ENCODE measurements around the gene CLEC16A. TPM values are rescaled to one million over a fixed set of nuclear protein-coding genes. Genes with fewer than 3 reads are reported as not detected.

The CLEC16A gene
- total and polyA plus RNA-seq, 7 experiments from 2014 or later, result 14.7 to 38.2 (median 31.8) TPM

GRCh38 chr16:11151885-11152629 is 207.7 kb downstream of the CLEC16A start:
- no peak overlapping the region for H3K4me3 Mint-ChIP-seq
- Histone ChIP-seq H3K27me3 (ENCODE audit: control insufficient read depth in 2 of 2, insufficient read depth in 2 of 2, low read length in 2 of 2) (no peaks in the 10 kb centered on the region), H3K27ac (ENCODE audit: low read depth, low read length) (no peak overlapping the region), H3K9me3 (ENCODE audit: control insufficient read depth in 2 of 3, low read length in 3 of 3) (no peaks in the 10 kb centered on the region), H3K36me3 (ENCODE audit: control insufficient read depth in 2 of 3, insufficient read depth in 3 of 3, low read length in 3 of 3) (no peaks in the 10 kb centered on the region), H3K4me1 (ENCODE audit: control insufficient read depth in 2 of 2, insufficient read depth in 2 of 2, low read length in 2 of 2) (no peaks in the 10 kb centered on the region), H3K4me3 (ENCODE audit: low read length) (no peak overlapping the region)
- intact Hi-C loops (cut with micrococcal nuclease), result no loop called here
- POLR2A ChIA-PET, result no interaction called here
- H3K4me1 Mint-ChIP-seq, result peaks cover 7 to 40% (median 17%) of the 10 kb centered on the region in 7 donors
- CTCF ChIA-PET, result interaction anchor here (0.6 to 0.7 kb wide), 3 partner anchors 21 to 1685 kb away, joined by 3 to 6 read pairs (median 3); no protein-coding TSS in a partner anchor
- H3K27ac Mint-ChIP-seq, result peak overlapping the region in 1 of 9 donors; percentile 23
- H3K9me3 Mint-ChIP-seq, result peaks cover 0 to 3% (median 0%) of the 10 kb centered on the region in 11 donors
- ATAC-seq, result no peak
- H3K27me3 Mint-ChIP-seq, result no peaks in the 10 kb centered on the region
- no peak for DNase-seq
- H3K36me3 Mint-ChIP-seq, result peaks cover 0 to 40% (median 18%) of the 10 kb centered on the region in 5 donors

GRCh38 chr16:11152677-11153331 is 208.4 kb downstream of the CLEC16A start:
- intact Hi-C loops (cut with micrococcal nuclease), result no loop called here
- CTCF ChIA-PET, result interaction anchor here (0.6 kb wide), 1 partner anchor 1684 kb away, joined by 6 read pairs; no protein-coding TSS in a partner anchor
- Histone ChIP-seq H3K36me3 (ENCODE audit: control insufficient read depth in 2 of 3, insufficient read depth in 3 of 3, low read length in 3 of 3) (no peaks in the 10 kb centered on the region), H3K9me3 (ENCODE audit: control insufficient read depth in 2 of 3, low read length in 3 of 3) (no peaks in the 10 kb centered on the region), H3K27me3 (ENCODE audit: control insufficient read depth in 2 of 2, insufficient read depth in 2 of 2, low read length in 2 of 2) (no peaks in the 10 kb centered on the region), H3K4me3 (ENCODE audit: low read length) (no peak overlapping the region), H3K4me1 (ENCODE audit: control insufficient read depth in 2 of 2, insufficient read depth in 2 of 2, low read length in 2 of 2) (no peaks in the 10 kb centered on the region), H3K27ac (ENCODE audit: low read depth, low read length) (no peak overlapping the region)
- POLR2A ChIA-PET, result no interaction called here
- peaks cover 7 to 46% (median 17%) of the 10 kb centered on the region in 7 donors for H3K4me1 Mint-ChIP-seq
- H3K27ac Mint-ChIP-seq, result peak overlapping the region in 4 of 9 donors; percentile 12 to 62 (median 23)
- H3K4me3 Mint-ChIP-seq, result no peak overlapping the region
- H3K36me3 Mint-ChIP-seq, result peaks cover 0 to 35% (median 18%) of the 10 kb centered on the region in 5 donors
- H3K27me3 Mint-ChIP-seq, result no peaks in the 10 kb centered on the region
- ATAC-seq (no peak), DNase-seq (no peak)
- H3K9me3 Mint-ChIP-seq, result peaks cover 0 to 3% (median 0%) of the 10 kb centered on the region in 11 donors

GRCh38 chr16:11155284-11155806 is 211.0 kb downstream of the CLEC16A start:
- intact Hi-C loops (cut with micrococcal nuclease), result no loop called here
- DNase-seq, result no peak
- peaks cover 0 to 33% (median 10%) of the 10 kb centered on the region in 5 donors for H3K36me3 Mint-ChIP-seq
- H3K27ac Mint-ChIP-seq, result peak overlapping the region in 1 of 9 donors; percentile 55
- ChIA-PET CTCF (no interaction called here), POLR2A (no interaction called here)
- no peak overlapping the region for H3K4me3 ChIP-seq (ENCODE audit: low read length)
- H3K4me1 ChIP-seq (ENCODE audit: control insufficient read depth in 2 of 2, insufficient read depth in 2 of 2, low read length in 2 of 2), result no peaks in the 10 kb centered on the region
- H3K4me3 Mint-ChIP-seq, result peak overlapping the region in 1 of 10 donors; percentile 28
- H3K9me3 Mint-ChIP-seq, result peaks cover 0 to 4% (median 0%) of the 10 kb centered on the region in 11 donors
- H3K27me3 Mint-ChIP-seq, result no peaks in the 10 kb centered on the region
- no peaks in the 10 kb centered on the region for H3K9me3 ChIP-seq (ENCODE audit: control insufficient read depth in 2 of 3, low read length in 3 of 3)
- no peaks in the 10 kb centered on the region for H3K36me3 ChIP-seq (ENCODE audit: control insufficient read depth in 2 of 3, insufficient read depth in 3 of 3, low read length in 3 of 3)
- H3K27me3 ChIP-seq (ENCODE audit: control insufficient read depth in 2 of 2, insufficient read depth in 2 of 2, low read length in 2 of 2), result no peaks in the 10 kb centered on the region
- peak; percentile 83 for ATAC-seq
- H3K27ac ChIP-seq (ENCODE audit: low read depth, low read length), result no peak overlapping the region
- peaks cover 7 to 58% (median 14%) of the 10 kb centered on the region in 7 donors for H3K4me1 Mint-ChIP-seq

GRCh38 chr16:11156401-11156800 is 212.0 kb downstream of the CLEC16A start:
- intact Hi-C loops (cut with micrococcal nuclease), result no loop called here
- H3K9me3 ChIP-seq (ENCODE audit: control insufficient read depth in 2 of 3, low read length in 3 of 3), result no peaks in the 10 kb centered on the region
- POLR2A ChIA-PET, result no interaction called here
- no peaks in the 10 kb centered on the region for H3K27me3 ChIP-seq (ENCODE audit: control insufficient read depth in 2 of 2, insufficient read depth in 2 of 2, low read length in 2 of 2)
- DNase-seq (no peak), ATAC-seq (no peak)
- no peaks in the 10 kb centered on the region for H3K27me3 Mint-ChIP-seq
- peaks cover 0 to 4% (median 0%) of the 10 kb centered on the region in 11 donors for H3K9me3 Mint-ChIP-seq
- CTCF ChIA-PET, result no interaction called here
- peaks cover 7 to 69% (median 18%) of the 10 kb centered on the region in 7 donors for H3K4me1 Mint-ChIP-seq
- no peak overlapping the region for H3K4me3 Mint-ChIP-seq
- H3K4me1 ChIP-seq (ENCODE audit: control insufficient read depth in 2 of 2, insufficient read depth in 2 of 2, low read length in 2 of 2), result no peaks in the 10 kb centered on the region
- no peak overlapping the region for H3K27ac Mint-ChIP-seq
- H3K27ac ChIP-seq (ENCODE audit: low read depth, low read length), result no peak overlapping the region
- no peak overlapping the region for H3K4me3 ChIP-seq (ENCODE audit: low read length)
- peaks cover 0 to 33% (median 4%) of the 10 kb centered on the region in 5 donors for H3K36me3 Mint-ChIP-seq
- H3K36me3 ChIP-seq (ENCODE audit: control insufficient read depth in 2 of 3, insufficient read depth in 3 of 3, low read length in 3 of 3), result no peaks in the 10 kb centered on the region

GRCh38 chr16:11157143-11157542 is 212.8 kb downstream of the CLEC16A start:
- no peak overlapping the region for H3K27ac Mint-ChIP-seq
- no peaks in the 10 kb centered on the region for H3K27me3 Mint-ChIP-seq
- Histone ChIP-seq H3K36me3 (ENCODE audit: control insufficient read depth in 2 of 3, insufficient read depth in 3 of 3, low read length in 3 of 3) (no peaks in the 10 kb centered on the region), H3K27me3 (ENCODE audit: control insufficient read depth in 2 of 2, insufficient read depth in 2 of 2, low read length in 2 of 2) (no peaks in the 10 kb centered on the region), H3K4me3 (ENCODE audit: low read length) (no peak overlapping the region), H3K27ac (ENCODE audit: low read depth, low read length) (no peak overlapping the region), H3K4me1 (ENCODE audit: control insufficient read depth in 2 of 2, insufficient read depth in 2 of 2, low read length in 2 of 2) (no peaks in the 10 kb centered on the region), H3K9me3 (ENCODE audit: control insufficient read depth in 2 of 3, low read length in 3 of 3) (no peaks in the 10 kb centered on the region)
- peaks cover 0 to 35% (median 4%) of the 10 kb centered on the region in 5 donors for H3K36me3 Mint-ChIP-seq
- H3K4me1 Mint-ChIP-seq, result peaks cover 7 to 71% (median 13%) of the 10 kb centered on the region in 7 donors
- intact Hi-C loops (cut with micrococcal nuclease), result no loop called here
- no peak for ATAC-seq
- CTCF ChIA-PET, result no interaction called here
- POLR2A ChIA-PET, result no interaction called here
- DNase-seq, result no peak
- no peak overlapping the region for H3K4me3 Mint-ChIP-seq
- peaks cover 0 to 4% (median 0%) of the 10 kb centered on the region in 11 donors for H3K9me3 Mint-ChIP-seq

GRCh38 chr16:11158018-11158417 is 213.7 kb downstream of the CLEC16A start:
- H3K9me3 Mint-ChIP-seq, result peaks cover 0 to 4% (median 0%) of the 10 kb centered on the region in 11 donors
- ChIA-PET POLR2A (no interaction called here), CTCF (interaction anchor here (1.2 kb wide), 1 partner anchor 187 kb away, joined by 4 read pairs; no protein-coding TSS in a partner anchor)
- H3K4me3 Mint-ChIP-seq, result no peak overlapping the region
- H3K36me3 ChIP-seq (ENCODE audit: control insufficient read depth in 2 of 3, insufficient read depth in 3 of 3, low read length in 3 of 3), result no peaks in the 10 kb centered on the region
- no peaks in the 10 kb centered on the region for H3K4me1 ChIP-seq (ENCODE audit: control insufficient read depth in 2 of 2, insufficient read depth in 2 of 2, low read length in 2 of 2)
- intact Hi-C loops (cut with micrococcal nuclease), result no loop called here
- H3K27ac ChIP-seq (ENCODE audit: low read depth, low read length), result no peak overlapping the region
- H3K9me3 ChIP-seq (ENCODE audit: control insufficient read depth in 2 of 3, low read length in 3 of 3), result no peaks in the 10 kb centered on the region
- H3K27me3 ChIP-seq (ENCODE audit: control insufficient read depth in 2 of 2, insufficient read depth in 2 of 2, low read length in 2 of 2), result no peaks in the 10 kb centered on the region
- H3K4me1 Mint-ChIP-seq, result peaks cover 2 to 74% (median 5%) of the 10 kb centered on the region in 7 donors
- H3K27ac Mint-ChIP-seq, result peak overlapping the region in 3 of 9 donors; percentile 11 to 36 (median 21)
- ATAC-seq (no peak), DNase-seq (no peak)
- no peak overlapping the region for H3K4me3 ChIP-seq (ENCODE audit: low read length)
- no peaks in the 10 kb centered on the region for H3K27me3 Mint-ChIP-seq
- H3K36me3 Mint-ChIP-seq, result peaks cover 0 to 35% (median 3%) of the 10 kb centered on the region in 5 donors
